ENCODE measurements around the gene AMPH.

GRCh38 chr7:38565289-38565688, 65.9 kb downstream of the AMPH start:
- TF ChIP-seq POLR2AphosphoS5 (IDR thresholded peaks at IDR 0.05; ENCODE audit: low read depth) (no peak), CTCF (IDR thresholded peaks at IDR 0.05; ENCODE audit: insufficient read depth, low read length) (no peak), GABPA (IDR thresholded peaks at IDR 0.05; ENCODE audit: low read depth) (no peak), REST (IDR thresholded peaks at IDR 0.05; ENCODE audit: insufficient replicate concordance, low read depth) (no peak), SPI1 (IDR thresholded peaks at IDR 0.05; ENCODE audit: borderline replicate concordance, low read depth) (no peak)

Measured in HL-60 (cell line).